ENCODE data around the gene FGF14.

GRCh38 chr13:102333320-102334198, 68.3 kb downstream of the FGF14 start:
- no peak for TF ChIP-seq CTCF (IDR thresholded peaks at IDR 0.05)
- no peak for TF ChIP-seq POLR2A (IDR thresholded peaks at IDR 0.05)
- TF ChIP-seq POLR2AphosphoS5 (IDR thresholded peaks at IDR 0.05), result no peak
